Right lobe of liver (tissue), 6 donors: ENCODE results near the gene LDLRAD4. TPM values are rescaled to one million over a fixed set of nuclear protein-coding genes. Genes with fewer than 3 reads are reported as not detected.

Experiments
- ATAC-seq, 4 donors: fragments of 200-7000 bp; cut with Tn5 transposase; one replicate each; pipeline ENCODE4 v1.9.1; 2020; ENCODE audit warnings: mild to moderate bottlenecking in 4 of 4, moderate library complexity in 4 of 4
- DNase-seq, 3 donors: peaks; one replicate each; pipeline ENCODE4 v3.0.0-alpha.2; 2020
- H3K27ac ChIP-seq, 3 donors: fragments of 200-600 bp; one replicate each; pipeline ENCODE4 v1.8.0; 2022
- H3K27me3 ChIP-seq, 2 donors: fragments of 200-600 bp; one replicate each; pipeline ENCODE4 v1.8.0; 2022
- H3K36me3 ChIP-seq, 4 donors: fragments of 200-600 bp; sonication (generic) in 1 of 4; one replicate each; pipeline versions ENCODE4 v1.5.1 to v1.8.0; 2017 to 2022; ENCODE audit warnings: control low read depth in 1 of 4
- H3K4me1 ChIP-seq, 4 donors: fragments of 200-600 bp; sonication (generic) in 1 of 4; one replicate each; pipeline versions ENCODE4 v1.5.1 to v1.8.0; 2017 to 2022; ENCODE audit warnings: control low read depth in 1 of 4
- H3K4me3 ChIP-seq, 3 donors: fragments of 200-600 bp; one replicate each; pipeline ENCODE4 v1.8.0; 2022
- H3K9me3 ChIP-seq, 4 donors: fragments of 200-600 bp; sonication (generic) in 1 of 4; one replicate each; pipeline versions ENCODE4 v1.5.1 to v1.8.0; 2017 to 2022; ENCODE audit warnings: control low read depth in 1 of 4
- POLR2A ChIP-seq: fragments of 450-650 bp; IDR thresholded peaks from one replicate; pipeline ENCODE4 v1.6.1; 2017; ENCODE audit warnings: antibody characterized with exemption, mild to moderate bottlenecking
- whole genome bisulfite sequencing: methylation state at CpG from one replicate; pipeline ENCODE4 v1.1.6; 2018; ENCODE audit warnings: low coverage, low lambda C conversion rate; ENCODE audit not compliant: insufficient coverage; ENCODE audit errors: missing lambda C conversion rate; 5-methylcytosine and 5-hydroxymethylcytosine counted together
- intact Hi-C, 2 donors: fragments of 100-400 bp; cut with DNase I; formaldehyde crosslinking; loops; one replicate each; pipeline versions ENCODE4 v1.11.2 to v1.14.1; 2022
- total RNA-seq, 6 experiments: library from RNA; depleted of rRNA in 2 of 6; stranded (reverse); fragments of >200 nt in 2 of 6; fragmentation: NEBNext Ultra II Directional in 3 of 6; extraction: Animal tissue kit (Norgen Biotek cat#: 25700) in 3 of 6; gene quantifications; one replicate each; pipeline versions ENCODE4 v1.1.0 to v1.2.4, GENCODE V29; 2016 to 2023
- TF ChIP-seq, protein P1 (sequence below), 4 donors: fragments of 200-600 bp in 3 of 4; fragments of 450-650 bp in 1 of 4; IDR thresholded peaks; one replicate each; pipeline versions ENCODE4 v1.5.1 to v1.8.0; 2016 to 2022; ENCODE audit warnings: antibody characterized with exemption in 4 of 4, mild to moderate bottlenecking in 2 of 4
- donor health status: DM: no; HTN: yes; CAD: no.
- donor health status: DM: no; HTN: no; CAD: no.
- donor health status: DM: no; HTN: no; CAD: no.
- donor health status: DM: no; HTN: yes; CAD: no.
- donor health status: DM: no; HTN: yes; CAD: no.

Gene LDLRAD4
- total RNA-seq, 6 experiments from 2014 or later = 10.6 to 66.4 (median 18.7) TPM

DNA sequence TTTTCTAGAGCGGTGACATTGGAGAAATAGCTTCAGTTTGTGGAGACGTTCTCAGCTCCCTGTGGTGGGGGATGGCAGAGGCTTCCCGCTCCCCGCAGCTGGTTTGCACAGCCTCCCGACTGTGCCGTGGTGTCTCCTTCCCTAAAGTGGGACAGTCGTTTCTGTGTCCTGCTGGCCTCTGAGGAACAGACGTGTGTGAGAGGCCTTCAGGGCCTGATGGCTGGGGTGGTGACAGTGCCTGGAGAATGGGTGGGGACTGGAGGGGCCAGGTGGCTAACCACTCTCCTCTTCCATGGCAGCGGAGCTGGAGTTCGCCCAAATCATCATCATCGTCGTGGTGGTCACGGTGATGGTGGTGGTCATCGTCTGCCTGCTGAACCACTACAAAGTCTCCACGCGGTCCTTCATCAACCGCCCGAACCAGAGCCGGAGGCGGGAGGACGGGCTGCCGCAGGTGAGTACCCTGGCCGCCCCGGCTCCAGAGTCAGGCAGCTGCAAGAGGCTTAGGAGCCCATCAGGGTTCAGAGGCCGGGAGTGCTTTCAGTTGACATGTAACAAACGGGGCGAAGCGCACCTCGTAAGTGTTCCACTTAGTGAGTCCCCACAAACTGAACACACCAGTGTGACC is 402.4 kb downstream of the LDLRAD4 start:
- Histone ChIP-seq H3K4me3 (no peak overlapping the region), H3K36me3 (peaks cover 0 to 9% (median 1%) of the 10 kb centered on the region in 4 donors), H3K4me1 (no peaks in the 10 kb centered on the region), H3K27me3 (no peaks in the 10 kb centered on the region), H3K9me3 (no peaks in the 10 kb centered on the region), H3K27ac (no peak overlapping the region)
- DNase-seq (no peak), ATAC-seq (no peak)
- WGBS = 90% methylated on average over 4 of the region's 29 CpGs
- intact Hi-C loops = no loop called here
- TF ChIP-seq, protein P1, sequence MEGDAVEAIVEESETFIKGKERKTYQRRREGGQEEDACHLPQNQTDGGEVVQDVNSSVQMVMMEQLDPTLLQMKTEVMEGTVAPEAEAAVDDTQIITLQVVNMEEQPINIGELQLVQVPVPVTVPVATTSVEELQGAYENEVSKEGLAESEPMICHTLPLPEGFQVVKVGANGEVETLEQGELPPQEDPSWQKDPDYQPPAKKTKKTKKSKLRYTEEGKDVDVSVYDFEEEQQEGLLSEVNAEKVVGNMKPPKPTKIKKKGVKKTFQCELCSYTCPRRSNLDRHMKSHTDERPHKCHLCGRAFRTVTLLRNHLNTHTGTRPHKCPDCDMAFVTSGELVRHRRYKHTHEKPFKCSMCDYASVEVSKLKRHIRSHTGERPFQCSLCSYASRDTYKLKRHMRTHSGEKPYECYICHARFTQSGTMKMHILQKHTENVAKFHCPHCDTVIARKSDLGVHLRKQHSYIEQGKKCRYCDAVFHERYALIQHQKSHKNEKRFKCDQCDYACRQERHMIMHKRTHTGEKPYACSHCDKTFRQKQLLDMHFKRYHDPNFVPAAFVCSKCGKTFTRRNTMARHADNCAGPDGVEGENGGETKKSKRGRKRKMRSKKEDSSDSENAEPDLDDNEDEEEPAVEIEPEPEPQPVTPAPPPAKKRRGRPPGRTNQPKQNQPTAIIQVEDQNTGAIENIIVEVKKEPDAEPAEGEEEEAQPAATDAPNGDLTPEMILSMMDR (IDR thresholded peaks at IDR 0.05) = no peak
- TF ChIP-seq POLR2A = no peak

DNA sequence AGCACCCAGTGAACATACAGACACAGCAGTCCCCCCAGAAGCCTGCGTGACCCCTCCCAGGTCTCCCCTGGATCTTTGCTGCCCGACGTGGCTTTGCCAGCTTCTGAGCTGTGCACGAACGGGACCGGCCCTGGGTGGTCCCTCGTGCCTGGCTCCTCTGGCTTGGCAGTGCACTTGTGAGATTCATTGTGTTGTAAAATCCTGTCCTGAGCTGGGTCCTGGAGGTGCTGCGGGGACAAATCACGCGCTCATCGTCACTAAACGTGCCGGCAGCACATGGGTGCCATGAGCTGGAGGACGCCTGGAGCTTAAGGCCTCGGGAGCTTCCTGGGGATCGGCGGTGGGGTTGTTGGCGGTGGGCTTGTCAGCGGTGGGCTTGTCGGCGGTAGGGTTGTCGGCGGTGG is 402.9 kb downstream of the LDLRAD4 start:
- intact Hi-C loops = no loop called here
- no peaks in the 10 kb centered on the region for H3K27me3 ChIP-seq
- H3K36me3 ChIP-seq = peaks cover 0 to 9% (median 1%) of the 10 kb centered on the region in 4 donors
- no peak overlapping the region for H3K27ac ChIP-seq
- no peak for DNase-seq
- no peak for ATAC-seq
- no peak overlapping the region for H3K4me3 ChIP-seq
- H3K9me3 ChIP-seq = no peaks in the 10 kb centered on the region
- no peaks in the 10 kb centered on the region for H3K4me1 ChIP-seq
- 98% methylated on average over 14 of the region's 23 CpGs for WGBS
- TF ChIP-seq POLR2A = no peak
- TF ChIP-seq, protein P1 (IDR thresholded peaks at IDR 0.05) = no peak

DNA sequence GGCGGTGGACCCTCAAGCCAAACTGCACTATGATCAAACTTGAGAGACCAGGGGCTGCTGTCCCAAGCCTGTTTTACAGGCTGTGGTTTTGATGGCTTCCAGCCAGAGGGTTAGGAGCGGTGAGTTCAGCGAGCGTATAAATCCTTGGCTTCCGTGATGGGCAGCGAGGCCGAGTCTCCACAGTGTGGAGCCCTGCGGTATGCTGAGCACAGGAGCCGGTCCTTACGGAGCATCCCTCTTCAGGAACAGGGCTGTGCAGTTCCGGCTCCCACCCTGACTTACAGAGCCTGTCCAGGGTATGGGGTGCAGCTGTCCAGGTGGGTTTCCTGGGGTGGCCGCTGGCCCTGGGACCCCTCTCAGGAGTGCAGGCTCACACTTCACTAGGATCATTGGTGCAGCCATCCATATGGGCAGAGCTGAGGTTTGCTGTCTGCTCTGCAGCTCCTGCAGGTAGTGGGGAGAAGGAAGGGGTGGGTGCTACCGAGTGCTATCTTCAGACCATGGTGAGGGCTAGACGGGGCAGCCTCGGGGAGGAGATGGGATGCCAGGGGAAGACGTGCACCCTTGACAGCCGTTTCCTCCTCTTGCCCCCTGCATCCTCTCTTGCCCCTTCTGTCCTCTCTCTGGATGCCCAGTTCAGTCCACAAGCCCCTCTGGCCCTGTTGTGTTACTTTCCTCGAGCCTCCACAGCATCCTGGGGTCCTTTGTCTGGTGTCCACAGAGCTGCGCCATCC is 403.5 kb downstream of the LDLRAD4 start:
- peaks cover 0 to 9% (median 1%) of the 10 kb centered on the region in 4 donors for H3K36me3 ChIP-seq
- no peak overlapping the region for H3K4me3 ChIP-seq
- H3K27ac ChIP-seq = no peak overlapping the region
- DNase-seq (no peak), ATAC-seq (no peak)
- H3K27me3 ChIP-seq = no peaks in the 10 kb centered on the region
- 94% methylated on average over 7 of the region's 19 CpGs for WGBS
- H3K4me1 ChIP-seq = no peaks in the 10 kb centered on the region
- intact Hi-C loops = no loop called here
- H3K9me3 ChIP-seq = no peaks in the 10 kb centered on the region
- TF ChIP-seq, protein P1 (IDR thresholded peaks at IDR 0.05) = no peak
- TF ChIP-seq POLR2A = no peak

DNA sequence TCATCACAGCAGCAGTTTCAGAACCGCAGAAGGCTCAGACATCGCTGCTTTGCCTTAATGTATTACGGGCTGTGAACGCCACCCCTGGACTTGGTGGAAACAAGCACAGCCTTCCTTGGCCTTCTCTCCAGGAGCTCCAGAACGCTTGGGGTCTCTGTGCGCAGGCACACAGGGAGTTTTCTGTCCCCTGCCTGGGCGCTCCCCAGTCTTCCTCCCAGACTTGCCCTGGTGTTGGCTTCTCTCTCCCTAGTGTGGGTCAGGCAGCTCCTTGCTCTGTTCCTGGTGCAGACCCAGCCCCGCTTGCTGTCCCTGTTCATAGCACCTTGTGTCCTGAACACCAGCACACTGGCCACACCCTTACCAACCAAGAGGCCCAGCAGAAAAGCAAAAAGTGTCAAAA is 404.2 kb downstream of the LDLRAD4 start:
- intact Hi-C loops = no loop called here
- ATAC-seq (no peak), DNase-seq (no peak)
- WGBS = 95% methylated on average over 4 of the region's 8 CpGs
- Histone ChIP-seq H3K27me3 (no peaks in the 10 kb centered on the region), H3K4me3 (no peak overlapping the region), H3K27ac (no peak overlapping the region), H3K4me1 (no peaks in the 10 kb centered on the region), H3K9me3 (no peaks in the 10 kb centered on the region), H3K36me3 (peaks cover 0 to 9% (median 1%) of the 10 kb centered on the region in 4 donors)
- TF ChIP-seq, protein P1 (IDR thresholded peaks at IDR 0.05) = no peak
- TF ChIP-seq POLR2A = no peak
